ENCODE results near the gene SHE.

The SHE gene

DNA sequence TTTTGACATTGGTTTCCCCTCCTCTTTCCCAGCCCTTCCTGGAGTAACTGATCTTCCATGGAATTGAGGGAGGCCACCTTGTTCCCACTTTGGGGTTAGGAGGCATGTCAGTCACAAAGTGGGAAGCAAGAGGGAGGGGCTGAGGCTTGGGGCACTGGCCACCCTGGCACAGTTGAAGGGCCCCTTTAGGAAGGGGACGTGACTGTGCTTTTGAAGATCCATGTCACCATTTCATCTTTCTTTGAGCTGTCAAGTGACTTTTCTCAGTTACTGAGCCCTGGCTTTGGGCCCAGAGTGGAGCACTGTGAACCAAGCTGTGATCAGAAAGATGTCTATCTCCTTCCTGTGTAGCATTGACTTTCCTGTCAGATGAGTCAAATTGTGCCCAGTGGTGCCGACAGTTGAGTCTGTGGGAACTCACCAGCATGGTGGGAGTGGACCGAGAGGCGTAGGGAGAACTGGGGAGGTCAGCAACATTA lies 38.7 kb downstream of the SHE start:
- no peak overlapping the region for H3K4me3 ChIP-seq (ENCODE audit: low read depth, low read length)
- TF ChIP-seq, protein P1, sequence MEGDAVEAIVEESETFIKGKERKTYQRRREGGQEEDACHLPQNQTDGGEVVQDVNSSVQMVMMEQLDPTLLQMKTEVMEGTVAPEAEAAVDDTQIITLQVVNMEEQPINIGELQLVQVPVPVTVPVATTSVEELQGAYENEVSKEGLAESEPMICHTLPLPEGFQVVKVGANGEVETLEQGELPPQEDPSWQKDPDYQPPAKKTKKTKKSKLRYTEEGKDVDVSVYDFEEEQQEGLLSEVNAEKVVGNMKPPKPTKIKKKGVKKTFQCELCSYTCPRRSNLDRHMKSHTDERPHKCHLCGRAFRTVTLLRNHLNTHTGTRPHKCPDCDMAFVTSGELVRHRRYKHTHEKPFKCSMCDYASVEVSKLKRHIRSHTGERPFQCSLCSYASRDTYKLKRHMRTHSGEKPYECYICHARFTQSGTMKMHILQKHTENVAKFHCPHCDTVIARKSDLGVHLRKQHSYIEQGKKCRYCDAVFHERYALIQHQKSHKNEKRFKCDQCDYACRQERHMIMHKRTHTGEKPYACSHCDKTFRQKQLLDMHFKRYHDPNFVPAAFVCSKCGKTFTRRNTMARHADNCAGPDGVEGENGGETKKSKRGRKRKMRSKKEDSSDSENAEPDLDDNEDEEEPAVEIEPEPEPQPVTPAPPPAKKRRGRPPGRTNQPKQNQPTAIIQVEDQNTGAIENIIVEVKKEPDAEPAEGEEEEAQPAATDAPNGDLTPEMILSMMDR (IDR thresholded peaks at IDR 0.05; ENCODE audit: control insufficient read depth, extremely low read depth, insufficient read depth) = no peak
- peak; percentile 21 for DNase-seq (ENCODE audit: low read depth)

DNA sequence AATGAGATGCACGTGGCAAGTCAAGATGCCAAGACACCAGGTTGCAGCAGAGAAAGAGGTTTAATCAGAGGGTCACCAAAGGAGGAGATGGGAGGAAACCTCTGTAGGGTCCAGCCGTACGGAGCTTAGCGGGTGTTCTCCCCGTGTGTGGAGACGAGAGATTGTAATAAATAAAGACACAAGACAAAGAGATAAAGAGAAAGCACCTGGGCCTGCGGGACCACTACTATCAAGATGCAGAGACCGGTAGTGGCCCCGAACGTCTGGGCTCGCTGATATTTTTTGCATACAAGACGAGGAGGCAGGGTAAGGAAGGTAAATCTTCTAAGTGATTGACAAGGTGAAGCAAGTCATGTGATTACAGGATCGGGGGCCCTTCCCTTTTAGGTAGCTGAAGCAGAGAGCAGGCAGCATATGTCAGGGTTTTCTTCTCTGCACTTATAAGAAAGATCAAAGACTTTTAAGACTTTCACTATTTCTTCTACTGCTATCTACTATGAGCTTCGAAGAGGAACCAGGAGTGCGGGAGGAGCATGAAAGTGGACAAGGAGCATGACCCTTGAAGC lies 41.4 kb downstream of the SHE start:
- no peak for DNase-seq (ENCODE audit: low read depth)
- TF ChIP-seq, protein P1 (IDR thresholded peaks at IDR 0.05; ENCODE audit: control insufficient read depth, extremely low read depth, insufficient read depth) = no peak
- H3K4me3 ChIP-seq (ENCODE audit: low read depth, low read length) = no peak overlapping the region

DNA sequence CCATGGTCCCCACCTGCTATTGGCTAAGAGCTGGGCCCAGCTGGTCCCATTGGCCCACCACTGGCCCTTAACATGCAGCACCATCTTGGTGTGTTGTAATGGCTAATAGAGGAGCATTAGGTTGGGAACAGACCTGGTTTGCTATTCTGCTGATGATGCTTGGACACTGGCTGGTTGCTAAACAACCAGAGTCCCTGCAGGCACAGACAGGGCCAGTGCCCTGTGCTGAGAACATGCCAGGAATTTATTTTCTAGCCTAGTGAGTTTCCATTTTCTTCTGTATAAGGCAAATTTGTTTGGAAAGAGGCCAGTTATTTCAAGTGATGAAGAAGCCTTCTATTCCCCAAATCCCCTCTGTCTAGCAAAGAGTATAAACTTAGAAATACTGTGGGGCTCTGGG lies 43.1 kb downstream of the SHE start:
- no peak for DNase-seq (ENCODE audit: low read depth)
- TF ChIP-seq, protein P1 (IDR thresholded peaks at IDR 0.05; ENCODE audit: control insufficient read depth, extremely low read depth, insufficient read depth) = no peak
- H3K4me3 ChIP-seq (ENCODE audit: low read depth, low read length) = no peak overlapping the region

DNA sequence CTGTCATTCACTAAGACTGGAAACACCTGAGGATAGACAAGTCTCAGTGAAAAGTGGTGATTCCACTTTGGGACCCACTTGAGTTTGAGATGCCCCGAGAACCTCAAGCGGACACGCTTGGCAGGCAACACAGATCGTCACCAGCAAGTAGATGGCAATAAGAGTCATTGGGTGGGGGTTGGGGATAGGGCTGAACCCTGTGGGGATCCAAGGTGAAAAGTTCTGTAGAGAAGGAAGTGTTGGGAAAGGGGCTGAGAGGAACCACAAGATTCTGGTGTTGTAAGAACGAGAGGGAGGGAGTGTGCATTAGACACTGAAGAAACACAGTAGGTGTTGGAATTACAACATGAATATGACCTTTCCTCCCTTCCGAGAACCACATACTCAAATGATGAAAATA lies 45.6 kb downstream of the SHE start:
- no peak for DNase-seq (ENCODE audit: low read depth)
- TF ChIP-seq, protein P1 (IDR thresholded peaks at IDR 0.05; ENCODE audit: control insufficient read depth, extremely low read depth, insufficient read depth) = no peak
- no peak overlapping the region for H3K4me3 ChIP-seq (ENCODE audit: low read depth, low read length)

DNA sequence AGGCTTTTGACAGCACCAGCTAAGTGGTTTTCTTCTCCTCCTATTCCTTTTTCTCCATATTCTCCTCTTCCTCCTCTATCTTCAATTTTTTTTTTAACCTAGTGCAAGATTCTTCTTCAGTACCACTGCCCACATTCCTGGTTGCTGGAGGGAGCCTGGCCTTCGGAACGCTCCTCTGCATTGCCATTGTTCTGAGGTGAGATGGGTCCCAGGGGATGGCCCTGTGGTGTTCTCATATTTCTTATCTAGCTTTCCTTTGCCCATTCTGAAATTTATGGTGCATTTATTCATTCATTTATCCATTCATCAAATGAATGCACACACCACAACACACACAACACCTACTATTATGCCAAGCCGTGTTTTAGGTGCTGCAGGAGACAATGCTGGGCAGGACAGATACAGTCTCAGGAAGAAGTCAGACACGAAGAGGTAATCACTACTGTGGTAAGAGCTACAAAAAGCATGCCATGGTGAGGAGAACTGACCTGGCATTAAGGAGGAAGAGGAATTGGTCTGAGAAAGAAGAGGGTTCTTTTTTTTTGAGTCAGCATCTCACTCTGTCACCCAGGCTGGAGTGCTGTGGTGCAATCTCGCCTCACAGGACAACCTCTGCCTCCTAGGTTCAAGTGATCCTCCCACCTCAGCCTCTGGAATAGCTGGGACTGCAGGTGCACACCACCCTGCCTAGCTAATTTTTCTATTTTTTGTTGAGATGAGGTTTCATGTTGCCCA lies 47.7 kb downstream of the SHE start:
- no peak overlapping the region for H3K4me3 ChIP-seq (ENCODE audit: low read depth, low read length)
- TF ChIP-seq, protein P1 (IDR thresholded peaks at IDR 0.05; ENCODE audit: control insufficient read depth, extremely low read depth, insufficient read depth) = no peak
- DNase-seq (ENCODE audit: low read depth) = no peak

- no peak overlapping the region for H3K4me3 ChIP-seq (ENCODE audit: low read depth, low read length)
- DNase-seq (ENCODE audit: low read depth) = no peak
- TF ChIP-seq, protein P1 (IDR thresholded peaks at IDR 0.05; ENCODE audit: control insufficient read depth, extremely low read depth, insufficient read depth) = no peak
These were observed 48.4 kb downstream of the SHE start for GRCh38 chr1:154453574-154454352.

Measured in LNCaP clone FGC (cell line).